PC-9 (cell line): ENCODE results near the gene GFRA1. TPM values are rescaled to one million over a fixed set of nuclear protein-coding genes. Genes with fewer than 3 reads are reported as not detected.

ENCODE experiments used
- BruUV-seq: library from RNA; stranded (reverse); fragments of 400-500 nt; replicated peaks from 2 replicates; lab custom pipeline; 2021; lab: Mats Ljungman, UMichigan
- CTCF ChIA-PET: fragments of 300-600 bp; sonication (Branson Sonifier 250); formaldehyde crosslinking; loops from one replicate; lab custom pipeline; 2022; ENCODE audit warnings: antibody characterized with exemption; lab: Charles Lee
- POLR2A ChIA-PET: fragments of 300-600 bp; sonication (Branson Sonifier 250); formaldehyde crosslinking; loops from one replicate; lab custom pipeline; 2022; ENCODE audit warnings: antibody characterized with exemption; ENCODE audit not compliant: unreplicated experiment; lab: Charles Lee
- DNase-seq, 2 experiments: peaks; one replicate each; pipeline versions ENCODE4 v3.0.0 to v3.0.0-alpha.2; 2015 to 2022; ENCODE audit warnings: mixed read lengths in 1 of 2
- H2AFZ ChIP-seq: fragments of 200-600 bp; sonication (generic); 2 replicates; pipeline ENCODE4 v1.8.1; 2017; ENCODE audit warnings: antibody characterized with exemption
- H3F3A ChIP-seq: fragments of 200-600 bp; sonication (generic); 2 replicates; pipeline ENCODE4 v1.8.1; 2017; ENCODE audit warnings: antibody characterized with exemption, mild to moderate bottlenecking, low read depth; ENCODE audit not compliant: insufficient read depth
- H3K27ac ChIP-seq: fragments of 200-600 bp; sonication (generic); 2 replicates; pipeline ENCODE4 v1.6.1; 2016; ENCODE audit warnings: mixed run types
- H3K27me3 ChIP-seq: fragments of 200-600 bp; sonication (generic); 2 replicates; pipeline ENCODE4 v1.6.1; 2016; ENCODE audit warnings: low read depth, mixed run types; ENCODE audit not compliant: insufficient read depth
- H3K36me3 ChIP-seq: fragments of 200-600 bp; sonication (generic); 2 replicates; pipeline ENCODE4 v1.6.1; 2016; ENCODE audit warnings: low read depth, mixed run types
- H3K4me1 ChIP-seq: fragments of 200-600 bp; sonication (generic); replicated peaks from 2 replicates; pipeline ENCODE4 v1.6.1; 2016; ENCODE audit warnings: mixed run types; ENCODE audit not compliant: insufficient read depth
- H3K4me2 ChIP-seq: fragments of 200-600 bp; sonication (generic); 2 replicates; pipeline ENCODE4 v1.6.1; 2017; ENCODE audit warnings: mixed run types
- H3K4me3 ChIP-seq: fragments of 200-600 bp; sonication (generic); 2 replicates; pipeline ENCODE4 v1.6.1; 2016; ENCODE audit warnings: mixed run types
- H3K79me2 ChIP-seq: fragments of 200-600 bp; sonication (generic); 2 replicates; pipeline ENCODE4 v1.6.1; 2017; ENCODE audit warnings: low read depth, mixed run types
- H3K9me2 ChIP-seq: fragments of 200-600 bp; sonication (generic); 2 replicates; pipeline ENCODE4 v1.8.1; 2017; ENCODE audit warnings: mild to moderate bottlenecking; ENCODE audit not compliant: insufficient read depth
- H3K9me3 ChIP-seq: fragments of 200-600 bp; sonication (generic); 2 replicates; pipeline ENCODE4 v1.8.1; 2016; ENCODE audit warnings: low read depth; ENCODE audit not compliant: insufficient read depth
- H4K20me1 ChIP-seq: fragments of 200-600 bp; sonication (generic); 2 replicates; pipeline ENCODE4 v1.8.1; 2017; ENCODE audit not compliant: insufficient read depth
- CTCF ChIP-seq: fragments of 200-600 bp; sonication (generic); conservative IDR thresholded peaks from 2 replicates; pipeline ENCODE4 v1.6.1; 2017; ENCODE audit warnings: mixed run types, antibody characterized with exemption, mild to moderate bottlenecking, moderate library complexity
- EZH2 ChIP-seq: fragments of 200-600 bp; sonication (generic); IDR thresholded peaks from 2 replicates; pipeline ENCODE4 v1.8.0; 2017; ENCODE audit warnings: antibody characterized with exemption, low read depth
- intact Hi-C: fragments of 100-400 bp; cut with micrococcal nuclease; formaldehyde crosslinking; loops from one replicate; pipeline ENCODE4 v1.10.0; 2022; ENCODE audit not compliant: unreplicated experiment
- total RNA-seq: library from RNA; stranded (reverse); gene quantifications from 2 replicates; pipeline ENCODE4 v1.2.3, GENCODE V29; 2021

Gene GFRA1
- total RNA-seq, 1 experiment from 2014 or later: 0.11 TPM

GRCh38 chr10:116182426-116182825 lies 90.6 kb downstream of the GFRA1 start:
- H3K9me3 ChIP-seq: no peaks in the 10 kb centered on the region
- BruUV-seq: no TSS peak
- CTCF ChIA-PET: no interaction called here

GRCh38 chr10:116178086-116178605 lies 94.9 kb downstream of the GFRA1 start:
- Histone ChIP-seq H3K27ac (no peak overlapping the region), H3K9me2 (no peaks in the 10 kb centered on the region), H3K4me3 (no peak overlapping the region), H3K4me2 (no peak overlapping the region), H4K20me1 (no peaks in the 10 kb centered on the region), H3K27me3 (0 out of 2 replicates have a peak, but pooled peaks cover 9% of the 10 kb centered on the region), H2AFZ (no peak overlapping the region), H3K79me2 (no peaks in the 10 kb centered on the region), H3F3A (no peaks in the 10 kb centered on the region), H3K9me3 (no peaks in the 10 kb centered on the region), H3K36me3 (no peaks in the 10 kb centered on the region), H3K4me1 (no peaks in the 10 kb centered on the region)
- no TSS peak for BruUV-seq
- no peak for DNase-seq
- POLR2A ChIA-PET: no interaction called here
- intact Hi-C loops: no loop called here
- CTCF ChIA-PET: no interaction called here
- TF ChIP-seq EZH2: no peak
- TF ChIP-seq CTCF: no peak

More at GRCh38 chr10:116182426-116182825, 90.6 kb downstream of the GFRA1 start:
- Histone ChIP-seq H3K36me3 (no peaks in the 10 kb centered on the region), H3K27ac (no peak overlapping the region), H3K27me3 (no peaks in the 10 kb centered on the region), H3K4me1 (no peaks in the 10 kb centered on the region), H4K20me1 (no peaks in the 10 kb centered on the region), H3K4me2 (no peak overlapping the region), H3F3A (no peaks in the 10 kb centered on the region), H3K9me2 (no peaks in the 10 kb centered on the region), H3K79me2 (no peaks in the 10 kb centered on the region), H3K4me3 (no peak overlapping the region), H2AFZ (no peak overlapping the region)
- intact Hi-C loops: no loop called here
- TF ChIP-seq CTCF: no peak
- no peak for TF ChIP-seq EZH2
- POLR2A ChIA-PET: no interaction called here
- DNase-seq: no peak

GRCh38 chr10:116175231-116175630 lies 97.8 kb downstream of the GFRA1 start:
- no TSS peak for BruUV-seq

More at GRCh38 chr10:116175231-116175630, 97.8 kb downstream of the GFRA1 start:
- POLR2A ChIA-PET: no interaction called here
- DNase-seq: no peak
- no peaks in the 10 kb centered on the region for H3K9me2 ChIP-seq
- no peaks in the 10 kb centered on the region for H3K9me3 ChIP-seq
- H3K27me3 ChIP-seq: 0 out of 2 replicates have a peak, but pooled peaks cover 10% of the 10 kb centered on the region
- no peaks in the 10 kb centered on the region for H4K20me1 ChIP-seq
- no peaks in the 10 kb centered on the region for H3K79me2 ChIP-seq
- intact Hi-C loops: no loop called here
- no peak for TF ChIP-seq CTCF
- TF ChIP-seq EZH2: no peak
- no peak overlapping the region for H3K27ac ChIP-seq
- CTCF ChIA-PET: no interaction called here
- H3K4me2 ChIP-seq: no peak overlapping the region
- no peak overlapping the region for H3K4me3 ChIP-seq
- no peaks in the 10 kb centered on the region for H3K36me3 ChIP-seq
- no peaks in the 10 kb centered on the region for H3F3A ChIP-seq
- H3K4me1 ChIP-seq: no peaks in the 10 kb centered on the region
- no peak overlapping the region for H2AFZ ChIP-seq
